GM18499 (cell line): ENCODE measurements around the gene DDX3X.
"Not testable (repeated sequence)": the region's sequence is repeated elsewhere in the genome, so short reads cannot be mapped to it uniquely, and the experiment has no call there.

ENCODE experiments used
- ATAC-seq: cut with Tn5 transposase; IDR thresholded peaks from one replicate; pipeline ENCODE4 v1.9.1; 2021; ENCODE audit warnings: moderate number of reproducible peaks; ENCODE audit not compliant: insufficient read depth, unreplicated experiment

Gene DDX3X

DNA sequence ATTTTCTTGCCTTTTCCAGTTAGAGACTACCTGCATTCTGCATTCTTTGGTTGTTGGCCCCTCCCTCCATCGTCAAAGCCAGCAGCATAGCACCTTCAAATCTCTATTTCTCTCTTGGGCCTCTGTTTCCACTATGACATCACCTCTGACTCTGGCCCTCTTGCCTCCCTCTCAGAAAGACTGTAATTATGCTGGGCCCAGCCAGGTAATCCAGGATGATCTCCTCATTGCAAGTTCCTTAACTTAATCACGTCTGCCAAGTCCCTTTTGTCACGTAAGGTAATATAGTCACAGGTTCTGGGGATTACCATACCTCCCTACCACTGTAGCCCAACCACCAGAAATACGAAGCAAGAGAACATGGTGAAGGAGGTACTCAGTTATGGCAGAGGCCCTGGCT is 73.9 kb downstream of the DDX3X start:
- ATAC-seq = no peak

DNA sequence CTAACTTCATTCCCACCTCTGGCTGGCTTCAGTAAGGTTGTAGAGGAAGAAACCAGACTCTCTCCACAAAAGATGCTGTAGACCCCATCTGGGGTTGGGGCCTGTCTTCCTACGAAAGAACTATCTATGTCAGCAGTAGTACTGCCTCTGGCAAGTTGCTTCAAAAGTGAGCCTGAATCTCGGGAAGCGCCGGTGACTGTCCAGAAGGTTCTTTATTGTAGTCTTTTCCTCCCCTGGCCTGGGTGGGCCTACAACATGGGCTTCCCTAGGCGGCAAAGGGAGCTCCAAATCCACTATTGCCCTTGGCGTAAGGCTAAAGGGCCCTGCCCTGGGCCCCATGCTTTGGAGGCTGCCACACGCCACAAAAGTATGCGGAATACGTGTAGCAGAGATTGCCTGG is 74.6 kb downstream of the DDX3X start:
- no peak for ATAC-seq

DNA sequence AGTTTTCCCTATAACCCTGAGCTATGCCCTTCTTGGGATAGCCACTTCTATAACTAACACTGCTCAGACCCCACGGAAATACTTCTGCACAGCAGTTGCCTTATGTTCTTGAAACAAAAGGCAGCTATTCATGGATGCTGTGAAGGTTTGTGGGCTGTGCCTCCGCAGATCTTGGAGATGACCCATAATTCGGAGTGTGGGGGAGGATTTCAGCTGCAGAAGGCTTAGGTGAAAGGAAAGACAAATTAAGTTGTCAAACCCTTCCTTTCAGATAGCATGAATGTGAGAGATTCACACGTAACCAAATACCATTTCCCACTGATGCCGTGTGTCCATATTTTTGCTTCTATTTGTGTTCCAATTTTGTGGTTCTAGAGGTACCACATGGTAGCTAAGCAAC is 75.0 kb downstream of the DDX3X start:
- no peak for ATAC-seq

DNA sequence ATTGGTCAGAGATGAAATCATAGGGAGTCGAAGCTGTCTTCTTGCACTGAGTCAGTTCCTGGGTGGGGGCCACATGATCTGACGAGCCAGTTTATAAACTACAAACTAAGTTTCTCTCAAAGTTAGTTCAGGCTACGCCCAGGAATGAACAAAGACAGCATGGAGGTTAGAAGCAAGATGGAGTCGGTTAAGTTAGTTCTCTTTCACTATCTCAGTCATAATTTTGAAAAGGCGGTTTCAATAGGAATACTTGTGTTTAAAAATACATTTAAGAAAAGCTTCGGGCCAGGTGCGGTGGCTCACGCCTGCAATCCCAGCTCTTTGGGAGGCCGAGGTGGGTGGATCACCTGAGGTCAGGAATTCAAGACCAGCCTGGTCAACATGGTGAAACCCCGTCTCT is 77.3 kb downstream of the DDX3X start:
- ATAC-seq = not testable (repeated sequence)

DNA sequence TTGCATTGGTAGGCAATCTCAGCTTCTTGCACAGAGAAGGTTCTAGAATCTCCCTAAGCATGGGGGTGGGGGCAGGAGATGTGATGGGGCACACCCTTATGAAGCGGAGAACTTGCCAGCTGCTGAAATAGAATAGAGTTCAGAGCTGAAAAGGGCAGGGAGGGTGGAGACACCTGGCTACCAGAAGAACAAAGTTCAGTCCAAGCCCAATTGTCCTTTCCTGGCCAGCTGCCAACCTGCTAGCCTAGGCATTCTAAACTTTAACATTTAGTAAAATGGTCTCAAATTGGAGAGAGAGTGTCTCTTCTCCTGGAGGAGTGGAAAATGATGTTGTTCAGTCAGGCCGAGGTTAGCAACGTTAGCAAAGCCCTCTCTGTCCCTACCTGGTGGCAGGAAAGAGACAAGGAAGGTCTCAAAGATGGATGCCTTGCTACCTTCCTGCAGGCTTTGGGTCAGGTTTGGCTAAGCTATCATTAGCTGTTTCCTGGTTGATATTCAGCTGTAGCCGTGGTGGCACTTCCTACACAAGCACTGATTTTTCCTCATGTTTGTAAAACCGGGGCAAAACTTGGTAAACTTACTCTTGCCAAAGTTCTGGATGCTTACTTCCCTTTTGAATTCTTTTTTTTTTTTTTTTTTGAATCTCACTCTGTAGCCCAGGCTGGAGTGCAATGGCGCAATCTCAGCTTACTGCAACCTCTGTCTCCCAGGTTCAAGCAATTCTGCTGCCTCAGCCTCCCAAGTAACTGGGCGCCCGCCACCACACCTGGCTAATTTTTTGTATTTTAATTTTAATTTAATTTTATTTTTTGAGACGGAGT is 78.5 kb downstream of the DDX3X start:
- ATAC-seq = no peak
